NT2/D1 (cell line): Measurements from ENCODE around the gene PRCD.

Experiments
- SUZ12 ChIP-seq: IDR thresholded peaks from 2 replicates; pipeline ENCODE4 v1.6.1; 2011; ENCODE audit not compliant: insufficient read length, insufficient read depth; ENCODE audit errors: extremely low read depth
- YY1 ChIP-seq: IDR thresholded peaks from 2 replicates; pipeline ENCODE4 v1.6.1; 2011; ENCODE audit not compliant: insufficient read length, insufficient read depth
- ZNF274 ChIP-seq: IDR thresholded peaks from 2 replicates; pipeline ENCODE4 v1.6.1; 2011; ENCODE audit warnings: mild to moderate bottlenecking, low read depth, low read length

DNA sequence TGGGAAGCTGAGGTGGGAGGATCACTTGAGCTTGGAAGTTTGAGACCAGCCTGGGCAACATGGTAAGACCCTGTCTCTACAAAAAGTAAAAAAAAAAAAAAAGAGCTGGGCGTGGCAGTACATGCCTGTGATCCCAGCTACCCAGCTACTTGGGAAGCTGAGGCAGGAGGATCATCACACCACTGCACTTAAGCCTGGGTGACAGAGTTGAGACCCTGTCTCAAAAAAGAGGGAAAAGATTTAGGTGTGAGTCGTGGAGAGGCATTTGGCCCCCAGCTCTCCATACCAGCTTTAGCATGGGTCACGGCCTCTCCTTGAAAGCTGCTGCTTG lies 26.7 kb downstream of the PRCD start:
- no peak for TF ChIP-seq YY1
- no peak for TF ChIP-seq ZNF274
- no peak for TF ChIP-seq SUZ12
